OCI-M1 (cell line): ENCODE results near the gene SNAI3.
"Not testable (repeated sequence)": the region's sequence is repeated elsewhere in the genome, so short reads cannot be mapped to it uniquely, and the experiment has no call there.

Experiments used
- DNase-seq: peaks from one replicate; lab custom pipeline; 2025; lab: John Stamatoyannopoulos, UW

Gene SNAI3

DNA sequence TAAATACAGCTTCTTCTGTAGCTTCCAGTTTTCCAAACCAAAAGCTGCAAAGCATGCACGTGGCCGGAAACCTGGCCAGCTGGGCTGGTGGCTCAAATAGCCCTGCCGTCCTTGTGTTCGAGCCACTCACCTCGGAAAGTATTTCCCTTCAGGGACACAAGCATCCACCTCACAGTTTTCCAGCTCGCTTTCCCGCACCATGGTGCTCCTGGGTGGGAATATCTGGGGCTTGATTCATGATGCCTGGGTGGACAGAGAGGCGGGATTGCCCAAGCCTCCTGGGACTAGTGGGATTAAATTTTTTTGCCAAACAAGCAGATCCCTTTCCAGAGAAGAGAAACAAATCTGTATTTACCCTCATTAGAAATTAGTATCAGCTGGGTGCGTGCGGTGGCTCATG, 16.3 kb downstream of the SNAI3 start:
- no peak for DNase-seq

DNA sequence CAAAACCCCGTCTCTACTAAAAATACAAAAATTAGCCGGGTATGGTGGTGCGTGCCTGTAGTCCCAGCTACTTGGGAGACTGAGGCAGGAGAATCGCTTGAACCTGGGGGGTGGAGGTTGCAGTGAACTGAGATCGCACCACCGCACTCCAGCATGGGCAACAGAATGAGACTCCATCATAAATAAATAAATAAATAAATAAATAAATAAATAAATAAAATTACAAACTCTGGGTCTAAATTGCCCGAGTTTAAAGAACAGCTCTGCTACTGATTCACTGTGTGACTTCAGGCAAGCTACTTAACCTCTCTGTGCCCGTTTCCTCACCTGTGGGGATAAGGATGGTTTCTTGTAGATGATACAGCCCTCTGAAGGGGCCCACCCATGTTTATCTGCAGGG, 16.8 kb downstream of the SNAI3 start:
- not testable (repeated sequence) for DNase-seq

DNA sequence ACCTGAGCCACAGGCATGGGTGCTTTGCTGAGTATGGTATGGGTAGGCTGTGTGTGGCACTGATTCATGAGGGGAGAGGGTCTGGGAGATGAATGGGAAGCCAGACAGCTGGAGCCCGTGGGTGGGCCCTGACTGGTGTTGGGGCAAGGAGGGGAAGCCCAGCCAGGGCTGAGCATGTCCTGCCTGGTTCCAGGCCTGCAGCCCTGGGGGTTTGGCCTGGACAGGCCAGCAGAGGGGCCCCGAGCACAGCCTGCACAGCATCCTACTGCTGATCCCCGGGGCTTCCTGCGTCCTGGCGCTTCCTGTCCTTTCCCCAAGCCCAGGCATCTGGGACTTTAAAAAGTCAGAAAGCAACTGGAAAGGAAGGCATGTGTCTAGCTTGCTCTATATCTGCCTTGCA, 18.8 kb downstream of the SNAI3 start:
- DNase-seq, result no peak

DNA sequence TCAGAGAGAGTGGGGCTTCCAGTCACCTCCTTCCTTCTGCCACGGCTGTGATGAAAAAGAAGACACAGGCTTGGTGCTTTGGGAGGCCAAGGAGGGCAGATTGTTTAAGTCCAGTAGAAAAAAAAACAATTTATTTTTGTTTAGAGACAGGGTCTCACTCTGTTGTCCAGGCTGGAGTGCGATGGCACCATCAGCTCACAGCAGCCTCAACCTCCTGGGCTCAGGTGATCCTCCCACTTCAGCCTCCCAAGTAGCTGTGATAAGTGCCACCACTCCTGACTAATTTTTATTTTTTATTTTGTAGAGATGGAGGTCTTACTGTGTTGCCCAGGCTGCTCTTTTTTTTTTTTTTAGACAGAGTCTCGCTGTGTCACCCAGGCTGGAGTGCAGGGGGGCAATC, 20.7 kb downstream of the SNAI3 start:
- DNase-seq, result no peak

DNA sequence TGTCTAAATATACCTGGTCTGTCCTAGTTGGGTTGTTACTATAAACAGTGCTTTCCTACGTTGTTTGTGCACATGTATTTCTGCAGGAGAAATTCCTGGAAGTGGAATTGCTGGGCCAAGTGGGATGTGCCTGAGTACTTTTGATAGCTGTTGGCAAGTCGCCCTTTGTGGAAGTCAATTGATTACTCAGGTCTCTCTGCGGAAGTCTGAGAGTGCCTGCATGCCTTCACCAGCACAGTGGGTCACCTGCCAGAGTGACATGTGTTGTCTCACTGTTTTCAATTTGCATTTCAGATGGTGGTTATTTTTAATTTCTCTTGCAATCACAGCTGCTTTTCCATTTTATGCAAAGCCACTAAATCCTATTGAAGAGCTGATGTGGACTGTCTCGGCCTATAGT, 21.2 kb downstream of the SNAI3 start:
- DNase-seq, result no peak

DNA sequence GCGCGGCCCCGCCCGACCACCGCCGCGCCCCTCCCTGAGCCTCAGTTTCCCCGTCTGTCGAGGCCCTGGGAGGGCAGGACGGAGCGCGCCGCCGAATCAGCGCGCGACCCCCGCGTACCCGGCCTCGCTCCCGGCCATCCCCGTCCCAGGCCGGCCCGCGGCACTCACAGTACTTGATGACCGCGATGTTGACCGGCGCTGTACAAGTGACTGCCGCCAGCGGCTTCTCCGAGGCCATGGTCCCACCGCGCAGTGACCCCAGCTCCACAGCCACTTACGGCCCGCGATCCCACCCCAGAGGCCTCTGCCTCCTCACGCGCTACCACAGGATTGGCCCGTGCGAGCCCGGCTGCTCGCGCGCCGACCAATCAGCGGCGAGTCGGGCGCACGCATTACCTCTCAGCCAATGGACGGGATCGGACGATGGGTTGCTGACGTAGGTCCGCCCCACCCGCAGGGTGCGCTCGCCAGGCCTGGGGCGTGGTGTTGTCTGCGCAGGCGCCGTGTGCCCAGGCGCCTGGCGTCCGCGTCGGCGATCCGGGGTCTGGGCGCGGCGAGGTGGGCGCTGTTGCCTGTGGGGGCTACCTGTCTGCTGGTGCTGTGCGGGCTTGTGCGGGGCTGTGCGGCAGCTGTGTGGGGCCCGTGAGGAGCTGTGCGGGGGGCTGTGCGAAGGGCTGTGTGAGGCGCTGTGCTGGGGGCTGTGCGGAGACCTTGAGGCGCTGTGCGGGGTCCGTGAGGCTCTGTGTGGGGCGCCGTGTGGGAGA, 23.3 kb downstream of the SNAI3 start, which contains the start of gene MVD:
TSS of gene MVD (minus strand) at position 249 of the 764 bp plus-strand sequence. CDS start at position 238, 11 bp downstream.
- DNase-seq, result peak; percentile 98

DNA sequence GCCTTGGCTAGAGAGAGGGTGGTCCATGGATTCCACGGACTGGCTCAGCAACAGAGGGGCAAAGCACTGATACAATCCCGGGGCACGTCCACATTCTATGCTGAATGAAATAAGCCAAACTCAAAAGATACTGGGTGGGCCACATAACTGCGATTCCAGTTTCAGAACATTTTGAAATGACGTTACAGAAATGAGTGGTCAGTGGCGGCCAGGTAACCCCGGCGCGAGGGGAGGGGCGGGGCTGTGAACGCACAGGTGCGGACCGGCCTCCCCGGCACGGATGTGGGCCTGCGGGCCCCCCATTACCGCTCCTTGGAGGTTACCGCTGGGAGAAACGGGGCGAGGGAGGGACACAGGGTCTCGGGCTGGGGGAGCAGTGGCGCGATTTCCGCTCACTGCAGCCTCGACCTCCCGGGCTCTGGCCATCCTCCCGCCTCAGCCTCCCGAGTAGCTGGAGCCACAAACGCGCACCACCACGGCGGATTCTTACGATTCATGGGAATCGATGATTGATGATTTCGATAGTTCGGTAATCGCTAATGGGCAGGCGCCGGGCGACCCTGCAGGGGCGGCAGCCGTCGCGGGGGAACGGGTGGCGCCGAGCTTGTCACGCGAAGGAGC, 24.0 kb downstream of the SNAI3 start:
- no peak for DNase-seq

DNA sequence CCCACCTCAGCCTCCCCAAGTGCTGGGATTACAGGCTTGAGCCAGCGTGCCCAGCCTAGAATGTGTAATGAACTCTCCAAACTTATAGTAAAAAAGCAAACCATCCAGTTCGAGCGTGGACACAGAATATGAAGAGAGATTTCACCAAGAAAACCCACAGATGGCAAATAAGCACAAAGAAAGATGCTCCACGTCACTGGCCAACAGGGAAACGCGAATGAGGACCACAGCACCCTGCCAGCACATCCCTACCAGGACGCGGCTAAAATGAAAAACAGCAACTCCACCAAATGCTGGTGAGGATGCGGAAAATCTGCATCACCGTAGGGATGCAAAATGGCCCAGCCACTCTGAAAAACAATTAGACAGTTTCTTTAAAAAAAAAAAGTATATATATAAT, 24.8 kb downstream of the SNAI3 start:
- DNase-seq, result no peak

DNA sequence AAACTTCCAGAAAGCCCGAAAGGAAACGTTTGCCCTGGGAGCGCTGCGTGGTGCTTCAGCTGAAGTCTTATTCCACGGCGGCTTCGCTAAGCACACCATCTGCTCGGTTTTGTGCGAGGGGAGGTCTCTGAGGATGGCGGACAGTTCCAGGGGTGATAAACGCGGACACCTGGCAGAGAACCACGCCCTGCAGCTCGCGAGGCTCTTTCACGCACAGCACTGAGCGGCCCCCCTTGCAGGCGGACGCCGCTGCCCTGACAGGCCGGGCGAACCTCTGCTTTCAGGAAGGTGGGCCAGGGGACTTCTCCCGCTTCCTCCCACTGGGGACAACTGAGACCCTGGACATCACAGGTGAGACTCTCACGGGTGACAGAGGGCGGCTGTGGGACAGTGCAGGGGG, 27.1 kb downstream of the SNAI3 start:
- DNase-seq, result no peak

DNA sequence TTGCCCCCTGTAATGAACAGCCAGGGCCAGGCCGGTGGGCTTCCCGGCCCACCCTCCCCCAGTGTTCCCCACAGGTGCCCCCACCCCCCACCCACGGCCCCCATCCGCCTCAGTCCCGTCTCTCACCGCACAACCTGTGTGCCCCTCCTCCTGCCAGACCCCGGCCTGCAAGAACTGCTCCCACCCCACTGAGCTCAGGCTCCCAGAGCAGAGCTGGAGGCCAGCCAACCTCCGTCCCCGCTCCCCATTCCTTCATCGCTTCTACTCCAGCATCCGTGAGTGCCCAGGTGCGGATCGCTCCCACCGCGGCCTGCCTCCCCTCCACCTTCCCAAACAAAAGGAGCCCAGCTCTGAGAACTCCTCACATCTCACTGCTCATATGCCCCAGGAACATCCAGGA, 27.6 kb downstream of the SNAI3 start:
- no peak for DNase-seq

DNA sequence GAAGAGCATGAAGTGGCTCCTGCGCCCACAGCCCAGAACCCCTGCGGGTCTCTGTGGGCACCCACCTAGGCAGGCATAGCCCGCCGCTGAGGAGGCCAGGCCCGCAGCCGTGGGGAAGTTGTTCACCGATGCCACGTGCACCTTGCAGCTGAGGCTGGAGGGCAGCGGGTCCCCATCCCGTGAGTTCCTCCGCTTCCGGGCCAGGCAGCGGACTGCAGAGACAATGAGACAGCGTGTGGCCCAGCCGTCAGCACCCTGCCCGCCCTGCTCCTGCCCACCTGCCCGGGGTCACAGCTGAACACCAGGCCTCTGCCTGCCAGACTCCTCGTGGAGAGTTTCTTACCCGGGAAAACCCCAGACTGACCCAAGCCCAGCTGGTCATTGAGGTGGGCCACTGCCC, 28.9 kb downstream of the SNAI3 start:
- DNase-seq, result no peak

DNA sequence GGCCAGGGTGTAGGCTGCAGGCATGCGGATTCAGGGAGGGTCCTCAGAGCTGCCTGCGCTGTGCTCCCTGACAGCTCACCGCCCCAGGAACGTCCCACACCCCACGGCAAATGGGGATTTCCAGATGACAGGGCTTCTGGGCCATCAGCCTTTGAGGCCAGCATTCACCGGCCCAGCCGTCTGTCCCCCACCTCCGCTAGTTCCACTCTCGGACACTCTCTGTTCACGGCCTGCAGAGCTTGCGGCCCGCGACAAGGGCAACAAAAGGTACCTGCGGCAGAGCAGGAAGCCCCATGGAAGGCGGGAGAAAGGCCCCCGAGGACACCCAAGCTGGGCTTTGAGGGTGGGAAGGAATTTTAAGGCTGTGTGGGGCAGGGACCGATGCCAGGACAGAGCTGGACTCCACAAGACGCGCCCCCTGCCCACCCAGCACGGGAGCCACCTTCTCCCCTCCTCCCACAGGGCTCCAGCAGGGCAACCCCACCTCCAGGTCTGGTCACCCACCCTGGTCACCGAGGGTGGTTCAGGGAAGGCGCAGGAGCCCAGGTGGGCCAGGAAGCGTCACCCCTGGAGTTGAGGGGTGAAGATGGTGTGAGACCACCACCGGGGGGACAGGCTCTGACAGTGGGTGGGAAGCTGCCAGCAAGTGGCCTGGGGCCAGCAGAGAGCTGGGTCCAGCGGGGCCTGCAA, 29.9 kb downstream of the SNAI3 start:
- DNase-seq, result no peak

DNA sequence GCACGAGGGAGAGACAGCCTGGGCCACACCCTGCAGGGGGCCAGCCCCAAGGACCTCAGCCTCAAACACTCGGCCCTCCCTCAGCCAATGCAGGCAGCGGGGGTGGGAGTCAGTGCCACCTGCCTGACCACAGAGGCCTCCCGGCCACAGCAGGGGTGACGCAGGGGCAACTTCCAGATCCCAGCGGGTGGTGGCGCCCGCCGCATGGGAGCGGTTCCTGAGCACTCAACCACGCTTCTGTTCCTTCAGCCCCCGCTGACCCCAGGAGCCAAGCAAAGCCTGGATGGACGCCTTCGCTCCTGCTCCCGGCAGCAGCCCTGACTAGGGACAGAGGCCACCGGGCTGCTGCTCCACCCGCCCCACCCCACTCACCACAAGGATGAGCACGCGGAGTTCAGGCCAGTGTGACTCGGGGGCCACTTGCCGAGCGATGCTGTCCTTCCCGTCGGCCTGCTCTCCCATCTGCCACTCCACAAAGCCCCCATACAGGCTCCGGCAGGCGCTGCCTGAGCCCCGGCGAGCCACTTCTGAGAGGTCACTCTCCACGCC, 30.5 kb downstream of the SNAI3 start:
- no peak for DNase-seq

DNA sequence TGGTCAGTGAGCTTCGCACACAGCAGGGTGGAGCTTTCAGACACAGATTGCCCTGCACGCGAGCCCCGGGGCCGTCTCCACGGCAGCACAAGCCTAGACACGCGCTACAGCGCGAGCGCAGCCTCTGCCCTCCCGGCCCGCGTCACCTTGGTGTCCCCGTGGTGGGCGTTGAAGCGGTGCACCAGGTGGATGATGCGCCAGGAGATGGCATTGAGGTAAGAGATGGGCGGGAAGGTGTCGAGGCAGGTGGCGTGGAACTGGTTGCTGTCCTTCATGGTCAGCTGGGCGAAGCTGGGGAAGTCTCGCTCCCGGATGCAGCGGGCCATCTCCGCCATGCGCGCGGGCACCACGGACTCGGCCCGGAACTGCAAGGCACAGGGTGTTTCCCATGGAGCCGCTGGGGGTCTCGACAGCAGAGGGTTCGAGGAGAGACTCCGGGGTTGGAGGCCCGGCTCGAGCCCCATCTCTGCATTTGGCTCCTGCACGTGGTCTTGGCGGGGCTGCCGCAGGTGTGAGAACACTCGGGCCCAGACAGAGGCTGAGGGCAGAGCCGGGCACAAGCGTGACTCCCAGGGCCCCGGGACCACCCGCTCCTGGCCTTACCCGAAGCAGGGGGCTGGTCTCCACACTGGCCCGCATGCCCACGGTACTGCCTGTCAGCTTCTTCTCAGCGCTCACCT, 31.1 kb downstream of the SNAI3 start:
- no peak for DNase-seq

DNA sequence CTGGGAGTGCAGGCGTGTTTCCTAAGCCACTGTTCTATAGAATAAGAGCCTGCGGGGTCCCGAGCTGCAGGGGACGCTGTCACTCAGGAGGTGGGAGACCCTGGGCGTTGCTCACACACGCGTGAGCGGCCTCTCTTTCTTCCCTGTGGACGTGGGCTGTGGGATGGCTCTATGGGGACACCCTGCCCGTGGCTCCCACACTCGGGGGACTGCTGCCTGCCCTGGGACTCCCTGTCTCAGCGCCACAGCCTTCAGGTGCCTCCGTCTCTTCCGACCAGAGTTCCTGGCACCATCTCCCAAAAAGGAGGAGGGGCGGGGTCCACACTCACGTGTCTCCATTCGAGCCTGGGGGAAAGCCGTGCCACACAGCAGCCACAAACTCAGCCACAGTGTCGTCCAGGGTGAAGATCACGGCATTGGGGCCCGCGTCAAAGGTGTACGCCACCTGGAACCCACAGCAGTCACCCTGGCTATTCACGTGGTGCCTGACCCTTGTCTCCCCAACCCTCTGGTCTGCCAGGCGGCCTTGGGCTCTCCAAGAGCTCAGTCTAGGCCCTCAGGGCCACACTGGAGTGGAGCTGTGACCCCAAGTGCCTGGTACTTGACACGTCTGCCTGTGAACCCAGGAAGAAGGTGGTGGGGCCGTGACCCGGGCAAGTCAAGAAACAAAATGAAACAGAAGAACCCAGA, 31.8 kb downstream of the SNAI3 start:
- DNase-seq, result no peak

DNA sequence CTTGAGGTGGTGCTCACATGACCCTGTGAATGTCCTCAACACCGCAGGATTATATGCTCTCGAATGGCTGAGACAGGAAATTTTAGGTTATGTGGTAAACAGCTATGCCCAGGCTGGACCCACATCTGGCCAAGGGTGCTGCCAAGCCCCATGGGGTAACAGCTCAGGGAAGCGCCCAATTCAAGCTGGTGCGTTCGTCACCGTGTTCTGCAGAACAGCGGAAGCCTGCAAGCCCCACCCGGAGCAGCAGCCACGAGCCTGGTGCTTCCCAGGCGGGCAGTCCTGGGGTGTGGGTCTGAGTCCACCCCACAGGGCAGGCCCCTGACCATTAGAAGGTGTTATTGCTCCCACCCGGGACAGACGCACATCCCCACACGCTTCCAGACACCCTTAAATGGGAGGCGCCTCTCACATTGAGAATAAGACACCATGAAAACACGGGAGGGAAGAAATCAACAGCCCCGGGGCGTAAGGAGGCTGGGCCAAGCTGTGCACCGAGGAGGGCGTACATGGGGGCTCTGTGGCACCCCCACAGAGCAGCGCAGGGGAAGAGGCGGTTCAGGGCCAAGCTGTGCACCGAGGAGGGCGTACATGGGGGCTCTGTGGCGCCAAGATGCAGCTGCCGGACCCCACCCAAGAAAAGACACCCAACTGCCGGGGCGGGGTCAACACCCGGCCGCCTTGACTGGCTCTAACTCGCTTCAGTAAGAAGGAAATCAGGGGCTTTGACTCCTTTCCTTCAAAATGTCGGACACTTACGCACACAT, 32.5 kb downstream of the SNAI3 start:
- DNase-seq, result no peak

DNA sequence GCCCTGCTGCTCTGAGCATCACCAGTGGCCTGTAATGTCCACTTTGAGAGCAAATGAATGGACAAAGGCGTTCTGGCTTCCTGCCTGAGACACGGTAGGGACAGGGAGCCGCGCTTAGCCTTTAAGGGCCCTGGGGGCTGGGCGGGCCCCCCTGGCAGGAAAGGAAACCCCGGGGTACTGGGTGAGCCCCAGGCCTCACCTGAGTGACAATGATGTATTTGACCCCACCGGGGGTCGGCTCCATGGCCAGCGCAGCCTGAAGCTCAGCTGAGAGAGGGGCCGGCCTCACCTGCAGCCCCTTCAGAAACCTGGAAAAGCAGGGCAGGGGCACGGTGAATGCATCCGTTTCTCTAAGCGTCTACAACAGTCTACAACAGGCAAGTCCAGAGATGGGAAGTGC, 33.2 kb downstream of the SNAI3 start:
- no peak for DNase-seq

DNA sequence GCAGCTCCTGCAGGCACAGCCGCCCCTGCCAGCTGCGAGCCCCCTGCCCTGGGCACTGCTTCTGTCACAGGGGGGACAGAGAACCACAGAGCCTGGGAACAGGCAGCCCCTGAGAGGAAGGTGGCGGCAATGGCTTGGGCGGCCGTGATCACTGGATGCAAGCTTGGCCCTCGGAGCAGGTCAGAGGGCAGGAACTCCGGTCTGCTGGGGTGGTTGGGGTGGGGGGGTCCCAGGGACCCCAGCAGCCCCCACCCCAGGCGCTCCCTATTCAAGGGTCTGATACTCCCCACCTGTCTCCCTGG, 33.6 kb downstream of the SNAI3 start:
- no peak for DNase-seq

DNA sequence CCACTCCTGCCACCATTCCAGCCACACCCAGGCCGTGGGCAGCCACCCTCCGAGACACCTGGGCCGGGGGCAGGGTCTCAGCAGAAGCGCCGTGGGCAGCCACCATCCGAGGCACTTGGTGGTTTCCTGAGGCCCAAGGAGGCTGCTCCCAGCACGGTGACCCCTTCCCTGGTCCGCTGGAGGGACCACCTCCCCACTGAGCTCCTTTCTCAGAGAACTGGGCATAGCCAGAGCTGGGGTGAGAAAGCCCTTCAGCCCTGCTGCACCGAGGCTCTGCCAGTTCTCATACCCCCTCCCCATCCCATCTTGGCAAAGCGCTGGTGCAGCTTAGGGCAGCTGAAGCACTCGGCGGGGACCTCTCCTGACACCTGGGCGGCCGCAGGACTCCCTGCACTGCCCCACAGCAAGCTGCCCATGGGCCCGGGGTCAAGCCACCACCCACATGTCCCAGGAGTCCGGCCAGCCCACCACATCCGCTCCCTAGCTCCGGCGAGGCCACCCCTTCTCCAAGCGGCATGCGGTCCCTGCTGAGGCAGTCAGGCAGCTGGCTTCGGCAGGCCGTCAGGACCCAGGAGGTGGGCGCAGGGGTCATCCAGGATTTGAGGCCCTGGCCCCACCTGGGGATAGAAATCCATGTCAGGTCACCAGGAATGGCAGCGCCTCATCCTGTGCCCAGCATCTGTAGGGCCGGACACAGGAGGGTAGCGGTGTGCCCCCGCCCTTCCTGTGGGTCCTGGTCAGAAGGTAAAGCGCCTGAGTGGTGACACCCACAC, 34.1 kb downstream of the SNAI3 start:
- DNase-seq, result no peak

DNA sequence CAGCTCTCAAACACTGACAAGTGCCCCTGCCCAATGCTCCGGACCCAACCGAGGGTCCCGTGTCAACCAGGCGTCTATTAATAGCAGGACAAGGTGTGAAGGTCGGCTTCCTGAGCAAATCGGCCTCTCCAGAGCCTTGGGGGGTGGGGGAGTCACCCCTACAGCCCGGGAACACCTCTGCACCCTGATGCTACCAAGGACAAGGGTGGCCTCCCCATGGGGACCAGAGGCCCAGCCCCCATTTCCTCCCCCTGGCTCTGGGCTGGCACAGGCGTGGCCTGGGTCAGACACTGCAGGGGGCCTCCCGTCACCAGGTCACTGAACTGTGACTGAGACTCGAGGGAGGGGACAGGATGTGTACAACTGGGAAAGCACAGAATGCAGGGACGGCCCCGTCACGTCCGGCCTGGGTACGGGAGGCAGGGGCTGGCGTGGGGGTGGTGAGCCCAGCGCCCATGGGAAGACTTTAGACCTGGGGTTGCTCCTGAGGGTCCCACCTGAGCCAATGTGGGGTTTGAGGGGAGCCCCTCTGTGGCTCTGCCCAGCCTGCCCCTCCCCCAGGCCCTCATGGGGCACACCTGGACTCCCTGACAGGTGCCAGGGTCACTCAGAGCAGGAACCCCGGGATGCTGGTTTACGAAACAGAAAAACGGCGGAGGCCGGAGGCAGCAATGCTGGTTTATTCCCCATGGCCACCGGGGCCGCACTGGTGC, 34.9 kb downstream of the SNAI3 start:
- DNase-seq, result peak; percentile 27
